ENCODE results near the gene CIB4.

- TF ChIP-seq CTCF (IDR thresholded peaks at IDR 0.05) (no peak), POLR2A (IDR thresholded peaks at IDR 0.05) (no peak)
Observed at GRCh38 chr2:26532301-26533250, 108.6 kb downstream of the CIB4 start.
